Measurements from ENCODE around the gene C13orf46. TPM values are rescaled to one million over a fixed set of nuclear protein-coding genes. Genes with fewer than 3 reads are reported as not detected.

Gene C13orf46
- total RNA-seq, 2 donors from 2014 or later = 0.24 to 0.44 TPM

GRCh38 chr13:114002771-114003321 lies 29.0 kb upstream of the C13orf46 start:
- H3K9ac ChIP-seq (ENCODE audit: low read depth in 2 of 2, low read length in 2 of 2) = no peak overlapping the region
- no peaks in the 10 kb centered on the region for H3K36me3 ChIP-seq
- intact Hi-C loops (cut with DNase I) = no loop called here
- no peak overlapping the region for H3K27ac ChIP-seq
- no peak for TF ChIP-seq CTCF (IDR thresholded peaks at IDR 0.05)
- no peak overlapping the region for H3K4me3 ChIP-seq
- H3K9me3 ChIP-seq = no peaks in the 10 kb centered on the region
- no peak for DNase-seq
- H3K4me1 ChIP-seq = no peaks in the 10 kb centered on the region
- no peaks in the 10 kb centered on the region for H3K27me3 ChIP-seq

GRCh38 chr13:114002009-114002544 lies 28.2 kb upstream of the C13orf46 start:
- DNase-seq = no peak
- Histone ChIP-seq H3K9ac (ENCODE audit: low read depth in 2 of 2, low read length in 2 of 2) (no peak overlapping the region), H3K4me1 (no peaks in the 10 kb centered on the region), H3K27ac (no peak overlapping the region), H3K4me3 (no peak overlapping the region), H3K9me3 (no peaks in the 10 kb centered on the region), H3K36me3 (no peaks in the 10 kb centered on the region), H3K27me3 (no peaks in the 10 kb centered on the region)
- TF ChIP-seq CTCF (IDR thresholded peaks at IDR 0.05) = no peak
- intact Hi-C loops (cut with DNase I) = no loop called here

GRCh38 chr13:114001331-114002008 lies 27.6 kb upstream of the C13orf46 start:
- DNase-seq = no peak
- no peak overlapping the region for H3K4me3 ChIP-seq
- H3K9ac ChIP-seq (ENCODE audit: low read depth in 2 of 2, low read length in 2 of 2) = no peak overlapping the region
- H3K27ac ChIP-seq = no peak overlapping the region
- H3K36me3 ChIP-seq = no peaks in the 10 kb centered on the region
- intact Hi-C loops (cut with DNase I) = no loop called here
- H3K9me3 ChIP-seq = no peaks in the 10 kb centered on the region
- no peaks in the 10 kb centered on the region for H3K4me1 ChIP-seq
- no peaks in the 10 kb centered on the region for H3K27me3 ChIP-seq
- TF ChIP-seq CTCF (IDR thresholded peaks at IDR 0.05) = no peak

DNA sequence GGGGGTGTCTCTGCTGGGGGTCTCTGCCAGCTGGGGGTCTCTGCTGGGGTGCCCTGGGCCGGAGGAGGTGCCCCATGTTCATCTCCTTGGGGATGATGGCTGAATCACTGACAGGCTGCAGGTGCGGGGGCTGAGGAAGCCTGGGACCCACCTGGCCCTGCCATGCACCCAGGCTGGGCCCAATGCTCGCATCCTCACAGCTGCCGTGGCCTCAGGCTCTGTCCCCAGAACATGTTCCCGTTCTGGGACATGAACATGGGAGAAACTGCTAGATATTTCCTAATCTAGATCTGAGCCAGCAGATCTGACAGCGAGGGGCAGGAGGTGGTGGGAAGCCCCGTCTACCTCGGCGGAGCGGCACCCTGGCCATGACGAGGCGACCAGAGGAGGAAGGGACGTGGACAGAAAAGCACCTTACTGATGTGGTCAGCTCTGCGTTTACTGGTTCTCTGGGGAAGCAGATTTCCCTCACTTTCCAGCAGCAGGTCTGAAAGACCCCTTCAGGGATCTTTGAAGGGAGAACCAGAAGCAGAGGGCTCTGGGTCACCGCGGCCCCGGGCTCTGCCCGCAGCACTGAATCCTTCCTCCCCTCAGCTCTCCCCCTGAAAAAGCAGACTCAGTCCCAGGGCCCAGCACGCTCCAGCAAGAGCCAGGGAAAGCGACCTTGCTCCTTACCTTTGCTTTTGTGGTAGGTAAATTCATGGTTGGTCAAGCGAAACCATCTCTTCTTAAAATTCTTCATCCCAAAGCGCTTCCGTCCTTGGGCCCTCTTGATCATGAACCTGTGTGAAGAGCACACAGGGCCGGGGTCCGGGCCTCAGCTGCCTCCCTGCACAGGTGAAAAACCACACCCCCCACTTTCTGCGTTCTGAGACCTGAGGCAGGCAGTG lies 26.5 kb upstream of the C13orf46 start:
- Histone ChIP-seq H3K27ac (no peak overlapping the region), H3K4me1 (no peaks in the 10 kb centered on the region), H3K27me3 (no peaks in the 10 kb centered on the region), H3K9me3 (no peaks in the 10 kb centered on the region), H3K4me3 (no peak overlapping the region), H3K36me3 (no peaks in the 10 kb centered on the region), H3K9ac (ENCODE audit: low read depth in 2 of 2, low read length in 2 of 2) (no peak overlapping the region)
- intact Hi-C loops (cut with DNase I) = no loop called here
- DNase-seq = no peak
- TF ChIP-seq CTCF (IDR thresholded peaks at IDR 0.05) = no peak

- TF ChIP-seq CTCF (IDR thresholded peaks at IDR 0.05) = no peak
- Histone ChIP-seq H3K4me3 (no peak overlapping the region), H3K36me3 (no peaks in the 10 kb centered on the region), H3K27ac (no peak overlapping the region), H3K4me1 (no peaks in the 10 kb centered on the region), H3K9me3 (no peaks in the 10 kb centered on the region), H3K9ac (ENCODE audit: low read depth in 2 of 2, low read length in 2 of 2) (no peak overlapping the region), H3K27me3 (no peaks in the 10 kb centered on the region)
- intact Hi-C loops (cut with DNase I) = no loop called here
- no peak for DNase-seq
These were observed 25.7 kb upstream of the C13orf46 start for GRCh38 chr13:113999618-113999910.

Data from colonic mucosa (tissue), 4 donors.